Transverse colon (tissue), 4 donors: ENCODE results near the gene PELI2. TPM values are rescaled to one million over a fixed set of nuclear protein-coding genes. Genes with fewer than 3 reads are reported as not detected.

Source experiments
- DNase-seq: peaks from one replicate; pipeline ENCODE4 v3.0.0-alpha.2; 2019
- H3K27ac ChIP-seq, 4 donors: fragments of 200-600 bp; sonication (generic); 2 replicates each; pipeline ENCODE4 v1.5.1; 2016 to 2018; ENCODE audit warnings: inconsistent platforms in 4 of 4
- H3K27me3 ChIP-seq: fragments of 200-600 bp; sonication (generic); 2 replicates; pipeline ENCODE4 v1.5.1; 2017; ENCODE audit warnings: inconsistent platforms
- H3K36me3 ChIP-seq, 4 donors: fragments of 200-600 bp; sonication (generic); 2 replicates each; pipeline ENCODE4 v1.5.1; 2017 to 2019; ENCODE audit warnings: inconsistent platforms in 4 of 4
- H3K4me1 ChIP-seq, 4 donors: fragments of 200-600 bp; sonication (generic); 2 replicates each; pipeline ENCODE4 v1.5.1; 2017 to 2020; ENCODE audit warnings: inconsistent platforms in 4 of 4
- H3K4me3 ChIP-seq, 4 donors: fragments of 200-600 bp; sonication (generic); 1 replicate in 1 of 4; 2 replicates in 3 of 4; pipeline versions ENCODE4 v1.5.1 to v1.6.1; 2017 to 2019; ENCODE audit warnings: inconsistent platforms in 4 of 4
- H3K9me3 ChIP-seq, 2 donors: fragments of 200-600 bp; sonication (generic); 2 replicates each; pipeline ENCODE4 v1.5.1; 2017 to 2019; ENCODE audit warnings: inconsistent platforms in 2 of 2
- EP300 ChIP-seq: sonication (generic); formaldehyde crosslinking; IDR thresholded peaks from one replicate; pipeline ENCODE4 v1.6.1; 2017; ENCODE audit warnings: antibody characterized with exemption, low read depth
- POLR2A ChIP-seq: fragments of 450-650 bp; IDR thresholded peaks from one replicate; pipeline ENCODE4 v1.6.1; 2016; ENCODE audit warnings: antibody characterized with exemption, mild to moderate bottlenecking, moderate library complexity
- POLR2AphosphoS5 ChIP-seq, 3 donors: sonication (generic); formaldehyde crosslinking; IDR thresholded peaks; one replicate each; pipeline ENCODE4 v1.6.1; 2016; ENCODE audit warnings: antibody characterized with exemption in 3 of 3
- WGBS, 2 donors: methylation state at CpG; one replicate each; pipeline ENCODE4 v1.1.5; 2018; ENCODE audit warnings: low coverage in 1 of 2; 5-methylcytosine and 5-hydroxymethylcytosine counted together
- in situ Hi-C, 4 donors: fragments of 200-750 bp; cut with MboI; loops; one replicate each; pipeline versions ENCODE4 v1.15.0 to v1.15.1; 2017; ENCODE audit warnings: low sequenced_read_pairs in 3 of 4, low pct_ligation_motif_present in 1 of 4, low pct_unique_long_range_greater_than_20kb in 1 of 4
- intact Hi-C: fragments of 100-400 bp; cut with DNase I; formaldehyde crosslinking; loops from one replicate; pipeline ENCODE4 v1.15.1; 2023; ENCODE audit warnings: low total_unique reads
- total RNA-seq, 4 donors: library from RNA; depleted of rRNA; stranded (reverse); fragments of >200 nt; gene quantifications; one replicate each; pipeline ENCODE4 v1.1.0, GENCODE V29; 2016
- TF ChIP-seq, protein P1 (sequence below), 5 experiments: fragments of 200-600 bp in 3 of 5; fragments of 450-650 bp in 2 of 5; sonication (generic) in 3 of 5; IDR thresholded peaks; 1 replicate in 2 of 5; 2 replicates in 3 of 5; pipeline ENCODE4 v1.5.1; 2016 to 2017; ENCODE audit warnings: antibody characterized with exemption in 5 of 5, inconsistent platforms in 3 of 5, mild to moderate bottlenecking in 2 of 5, moderate library complexity in 1 of 5

PELI2 gene
- total RNA-seq, 4 donors from 2014 or later = 4.8 to 29.9 (median 14.7) TPM

DNA sequence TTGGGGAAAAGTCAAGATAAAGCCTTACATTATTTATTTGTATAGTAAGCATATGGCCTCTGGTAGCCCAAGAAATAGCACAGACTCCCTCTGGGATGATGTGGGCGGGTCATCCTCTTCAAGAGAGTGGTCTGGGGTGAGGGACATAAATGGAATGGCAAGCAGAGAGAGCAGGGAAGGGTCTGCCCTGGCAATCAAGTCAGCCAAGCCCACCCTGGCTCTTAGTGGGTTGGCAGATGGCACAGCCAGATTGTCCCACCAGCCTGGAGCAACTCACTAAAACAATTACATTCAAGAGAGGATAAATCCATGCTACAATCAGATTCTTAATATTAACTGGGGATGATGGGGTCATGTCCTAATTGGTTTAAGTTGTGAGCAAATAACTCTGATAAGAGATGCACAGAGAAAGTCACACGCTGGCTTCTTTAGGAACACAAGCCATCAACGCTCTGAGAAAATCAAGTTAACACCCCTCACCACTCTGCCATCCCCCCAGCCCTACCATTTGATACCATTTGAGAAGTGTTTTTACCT lies 2.8 kb upstream of the PELI2 start:
- TF ChIP-seq EP300 = no peak
- Histone ChIP-seq H3K36me3 (no peaks in the 10 kb centered on the region), H3K27ac (no peak overlapping the region), H3K9me3 (no peaks in the 10 kb centered on the region), H3K4me1 (peaks cover 1 to 19% (median 15%) of the 10 kb centered on the region in 4 donors), H3K4me3 (no peak overlapping the region), H3K27me3 (no peaks in the 10 kb centered on the region)
- DNase-seq = no peak
- intact Hi-C loops = no loop called here
- in situ Hi-C loops = loop anchor here in 1 of 4 donors (25.0 kb wide), 1 partner anchor 222 kb away; no protein-coding TSS in a partner anchor
- 72 to 89% methylated on average over 3 of the region's 3 CpGs for WGBS, 2 donors

DNA sequence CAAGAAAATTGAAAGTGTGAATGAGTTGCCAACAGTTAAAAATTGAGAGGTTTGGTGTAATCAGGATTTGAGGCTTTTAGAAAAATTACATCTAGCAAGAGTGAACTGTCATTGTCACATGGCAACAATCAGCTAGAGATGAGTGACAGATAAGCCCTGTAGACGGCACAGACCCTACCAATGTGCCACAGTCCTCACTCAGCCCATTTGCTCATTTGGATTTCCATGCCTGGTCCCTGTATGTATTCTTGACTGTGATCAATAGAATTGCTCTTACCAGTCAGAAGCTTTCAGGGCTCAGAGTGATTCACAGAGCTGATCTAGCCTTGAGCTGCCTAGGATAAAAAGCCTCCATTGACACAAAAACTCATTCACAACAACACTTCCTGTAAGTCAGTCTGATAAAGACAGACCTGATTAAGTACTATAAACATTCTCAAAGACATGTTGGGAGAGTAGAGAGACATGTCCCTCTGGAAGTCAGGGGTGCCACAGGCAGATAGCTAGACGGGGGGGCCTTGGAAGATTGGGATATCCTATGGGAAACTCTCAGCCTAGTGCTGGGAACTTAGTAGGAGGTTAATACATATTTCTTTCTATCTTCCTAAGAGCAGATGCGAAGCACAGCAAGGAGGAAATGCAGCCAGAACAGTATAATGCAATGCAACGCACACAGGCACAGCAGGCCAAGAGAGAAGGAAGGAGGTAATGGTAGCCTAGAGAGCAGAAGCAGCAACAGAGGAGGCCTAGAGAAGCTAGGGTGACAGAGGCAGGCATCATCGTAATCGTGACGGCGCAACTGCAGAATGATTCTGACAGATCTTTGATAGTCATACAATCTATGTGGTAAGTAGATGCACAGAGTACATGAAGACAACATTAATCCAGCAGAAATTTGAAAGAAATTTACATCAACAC lies 2.0 kb upstream of the PELI2 start:
- TF ChIP-seq POLR2A (no peak), POLR2AphosphoS5 (IDR thresholded peaks at IDR 0.05) (no peak), EP300 (no peak)
- TF ChIP-seq, protein P1, sequence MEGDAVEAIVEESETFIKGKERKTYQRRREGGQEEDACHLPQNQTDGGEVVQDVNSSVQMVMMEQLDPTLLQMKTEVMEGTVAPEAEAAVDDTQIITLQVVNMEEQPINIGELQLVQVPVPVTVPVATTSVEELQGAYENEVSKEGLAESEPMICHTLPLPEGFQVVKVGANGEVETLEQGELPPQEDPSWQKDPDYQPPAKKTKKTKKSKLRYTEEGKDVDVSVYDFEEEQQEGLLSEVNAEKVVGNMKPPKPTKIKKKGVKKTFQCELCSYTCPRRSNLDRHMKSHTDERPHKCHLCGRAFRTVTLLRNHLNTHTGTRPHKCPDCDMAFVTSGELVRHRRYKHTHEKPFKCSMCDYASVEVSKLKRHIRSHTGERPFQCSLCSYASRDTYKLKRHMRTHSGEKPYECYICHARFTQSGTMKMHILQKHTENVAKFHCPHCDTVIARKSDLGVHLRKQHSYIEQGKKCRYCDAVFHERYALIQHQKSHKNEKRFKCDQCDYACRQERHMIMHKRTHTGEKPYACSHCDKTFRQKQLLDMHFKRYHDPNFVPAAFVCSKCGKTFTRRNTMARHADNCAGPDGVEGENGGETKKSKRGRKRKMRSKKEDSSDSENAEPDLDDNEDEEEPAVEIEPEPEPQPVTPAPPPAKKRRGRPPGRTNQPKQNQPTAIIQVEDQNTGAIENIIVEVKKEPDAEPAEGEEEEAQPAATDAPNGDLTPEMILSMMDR (IDR thresholded peaks at IDR 0.05) = no peak
- no peaks in the 10 kb centered on the region for H3K36me3 ChIP-seq
- 72 to 83% methylated on average over 8 of the region's 8 CpGs for WGBS, 2 donors
- peaks cover 7 to 27% (median 18%) of the 10 kb centered on the region in 4 donors for H3K4me1 ChIP-seq
- H3K9me3 ChIP-seq = no peaks in the 10 kb centered on the region
- peak overlapping the region in 3 of 4 donors; percentile 1 to 91 (median 33) for H3K27ac ChIP-seq
- intact Hi-C loops = no loop called here
- no peak overlapping the region for H3K4me3 ChIP-seq
- no peaks in the 10 kb centered on the region for H3K27me3 ChIP-seq
- in situ Hi-C loops = loop anchor here in 1 of 4 donors (25.0 kb wide), 1 partner anchor 221 kb away; no protein-coding TSS in a partner anchor
- no peak for DNase-seq

DNA sequence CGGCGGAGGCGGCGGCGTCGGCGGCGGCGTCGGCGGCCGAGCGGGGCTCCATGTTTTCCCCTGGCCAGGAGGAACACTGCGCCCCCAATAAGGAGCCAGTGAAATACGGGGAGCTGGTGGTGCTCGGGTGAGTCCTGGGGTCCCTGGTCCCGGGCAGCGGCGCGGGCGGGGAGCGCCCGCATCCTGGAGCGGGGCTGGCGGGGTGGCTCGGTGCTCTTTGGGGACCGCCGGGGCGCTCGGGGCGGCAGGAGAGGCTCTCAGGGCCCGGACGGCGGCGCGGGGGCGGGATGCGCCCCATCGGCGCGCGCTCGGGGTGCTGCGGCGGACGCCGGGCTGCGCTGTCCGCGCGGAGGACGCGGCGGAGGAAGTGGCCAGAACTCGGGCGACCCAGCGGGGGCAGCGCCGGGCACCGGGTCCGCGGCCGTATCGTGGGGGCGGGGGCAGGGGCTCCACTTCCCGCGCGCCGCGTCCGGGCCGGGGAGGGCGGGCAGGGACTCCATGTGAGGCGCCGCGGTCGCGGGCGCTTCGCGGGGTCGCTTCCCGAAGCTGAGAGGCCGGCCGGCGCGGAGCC lies 485 bp downstream of the PELI2 start:
- H3K36me3 ChIP-seq = no peaks in the 10 kb centered on the region
- no peaks in the 10 kb centered on the region for H3K9me3 ChIP-seq
- peak overlapping the region; percentile 91 to 94 (median 93) for H3K27ac ChIP-seq
- H3K4me1 ChIP-seq = peaks cover 10 to 38% (median 18%) of the 10 kb centered on the region in 4 donors
- TF ChIP-seq POLR2AphosphoS5 (IDR thresholded peaks at IDR 0.05) (no peak), POLR2A (no peak), EP300 (no peak)
- TF ChIP-seq, protein P1 (IDR thresholded peaks at IDR 0.05) = no peak
- H3K4me3 ChIP-seq = peak overlapping the region; percentile 40 to 96 (median 68)
- intact Hi-C loops = loop anchor here (2.0 kb wide), 1 partner anchor 78 kb away; no protein-coding TSS in a partner anchor
- no peaks in the 10 kb centered on the region for H3K27me3 ChIP-seq
- in situ Hi-C loops = loop anchor here in 1 of 4 donors (25.0 kb wide), 1 partner anchor 219 kb away; no protein-coding TSS in a partner anchor
- peak; percentile 26 for DNase-seq
- WGBS, 2 donors = 2% methylated on average over 37 of the region's 87 CpGs; no CpG with 5 or more reads in 1 of the 2 donors

DNA sequence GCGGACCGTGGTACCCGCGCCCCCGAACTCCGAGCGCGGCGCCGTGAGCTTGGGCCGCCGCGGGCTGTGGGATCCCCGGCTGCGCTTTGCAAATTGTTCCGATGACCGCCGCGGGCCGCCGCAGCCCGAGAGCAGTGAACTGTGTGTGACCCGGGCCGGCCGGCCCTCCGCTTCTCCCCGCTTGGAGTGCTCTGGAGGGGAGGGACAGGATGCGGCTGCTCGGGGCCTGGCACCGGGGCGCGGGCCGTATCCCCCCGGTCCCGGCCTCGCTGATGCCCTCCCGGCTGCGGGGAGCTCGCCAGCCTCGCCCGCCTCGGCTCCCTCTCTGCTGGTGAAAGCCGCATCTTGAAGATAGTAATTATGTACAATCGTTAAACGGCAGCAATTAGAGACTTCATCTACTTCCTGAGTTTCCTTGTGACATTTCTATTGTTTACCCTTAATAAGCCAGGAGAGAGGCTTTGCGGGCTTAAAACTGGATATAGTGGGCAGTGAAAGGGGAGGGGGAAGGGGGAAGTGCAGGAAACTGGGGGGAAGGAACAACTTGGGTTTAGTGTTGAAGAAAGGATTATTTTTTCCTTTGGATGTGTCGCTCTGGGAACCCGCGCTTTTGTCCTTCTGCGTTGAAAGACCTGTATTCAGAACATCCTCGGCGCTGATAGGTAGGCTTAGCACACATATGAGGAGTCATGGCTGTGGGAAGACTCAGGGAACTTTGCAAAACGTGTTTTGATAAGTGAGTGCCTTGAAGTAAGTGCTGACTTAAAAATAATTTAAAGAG lies 1.2 kb downstream of the PELI2 start:
- TF ChIP-seq, protein P1 (IDR thresholded peaks at IDR 0.05) = peak in 1 of 5 experiments; percentile 19
- TF ChIP-seq EP300 = no peak
- TF ChIP-seq POLR2AphosphoS5 (IDR thresholded peaks at IDR 0.05) = peak in 1 of 3 donors; percentile 21
- peak; percentile 19 for TF ChIP-seq POLR2A
- Histone ChIP-seq H3K27me3 (no peaks in the 10 kb centered on the region), H3K4me3 (peak overlapping the region; percentile 40 to 96 (median 68)), H3K4me1 (peaks cover 10 to 45% (median 19%) of the 10 kb centered on the region in 4 donors), H3K9me3 (no peaks in the 10 kb centered on the region), H3K36me3 (no peaks in the 10 kb centered on the region), H3K27ac (peak overlapping the region; percentile 91 to 94 (median 93))
- in situ Hi-C loops = loop anchor here in 1 of 4 donors (25.0 kb wide), 1 partner anchor 218 kb away; no protein-coding TSS in a partner anchor
- 3 to 7% methylated on average over 8 to 41 of the region's 53 CpGs for WGBS, 2 donors
- intact Hi-C loops = loop anchor here (2.0 kb wide), 1 partner anchor 77 kb away; no protein-coding TSS in a partner anchor
- DNase-seq = peak; percentile 37
